Epithelial cell of esophagus (primary cell): Measurements from ENCODE around the gene PTPRN2.

Source experiments
- DNase-seq: peaks from one replicate; pipeline ENCODE4 v3.0.0; 2010; ENCODE audit warnings: low read depth
- H3K4me3 ChIP-seq: 2 replicates; pipeline ENCODE4 v1.5.1; 2011; ENCODE audit warnings: mild to moderate bottlenecking, low read length, control low read depth
- CTCF ChIP-seq: IDR thresholded peaks from 2 replicates; pipeline ENCODE4 v1.5.1; 2011; ENCODE audit warnings: low read depth, mild to moderate bottlenecking, low read length, control low read depth, inconsistent platforms; ENCODE audit not compliant: insufficient read depth; ENCODE audit errors: missing control alignments

Gene PTPRN2

GRCh38 chr7:158396301-158396905, 191.2 kb downstream of the PTPRN2 start:
- TF ChIP-seq CTCF = no peak
- H3K4me3 ChIP-seq = no peak overlapping the region
- no peak for DNase-seq

GRCh38 chr7:158395780-158396278, 191.8 kb downstream of the PTPRN2 start:
- peak; percentile 27 for DNase-seq
- no peak for TF ChIP-seq CTCF
- H3K4me3 ChIP-seq = no peak overlapping the region

GRCh38 chr7:158395349-158395748, 192.3 kb downstream of the PTPRN2 start:
- no peak for DNase-seq
- no peak for TF ChIP-seq CTCF
- H3K4me3 ChIP-seq = no peak overlapping the region

GRCh38 chr7:158394936-158395335, 192.7 kb downstream of the PTPRN2 start:
- no peak for DNase-seq
- H3K4me3 ChIP-seq = no peak overlapping the region
- peak; percentile 66 for TF ChIP-seq CTCF

GRCh38 chr7:158393926-158394625, 193.5 kb downstream of the PTPRN2 start:
- no peak for TF ChIP-seq CTCF
- no peak for DNase-seq
- no peak overlapping the region for H3K4me3 ChIP-seq

- no peak overlapping the region for H3K4me3 ChIP-seq
- TF ChIP-seq CTCF = no peak
- DNase-seq = no peak
These were observed 195.4 kb downstream of the PTPRN2 start for GRCh38 chr7:158392251-158392650.
